GM12872 (cell line): ENCODE measurements around the gene PIP5K1B.

ENCODE experiments used
- CTCF ChIP-seq: IDR thresholded peaks from 3 replicates; pipeline ENCODE4 v1.5.1; 2011; ENCODE audit warnings: low read depth, mild to moderate bottlenecking, low read length, moderate library complexity; ENCODE audit not compliant: insufficient read depth

Gene PIP5K1B

GRCh38 chr9:68821911-68822310, 116.9 kb downstream of the PIP5K1B start:
- TF ChIP-seq CTCF: no peak

GRCh38 chr9:68822596-68823165, 117.6 kb downstream of the PIP5K1B start:
- TF ChIP-seq CTCF: no peak

GRCh38 chr9:68825762-68826472, 120.9 kb downstream of the PIP5K1B start:
- no peak for TF ChIP-seq CTCF

- no peak for TF ChIP-seq CTCF
Measured at GRCh38 chr9:68827837-68828744, 123.1 kb downstream of the PIP5K1B start.

GRCh38 chr9:68832101-68832500, 127.1 kb downstream of the PIP5K1B start:
- TF ChIP-seq CTCF: no peak

- TF ChIP-seq CTCF: no peak
Measured at GRCh38 chr9:68832861-68833518, 128.0 kb downstream of the PIP5K1B start.
